ENCODE data around the gene NPAT. TPM values are rescaled to one million over a fixed set of nuclear protein-coding genes. Genes with fewer than 3 reads are reported as not detected.

The NPAT gene
- total and polyA plus RNA-seq, 2 of the 13 experiments (the other 11 are each of a cell fraction or from before 2014, with no cell fraction given), result 4.4 to 11.2 TPM

DNA sequence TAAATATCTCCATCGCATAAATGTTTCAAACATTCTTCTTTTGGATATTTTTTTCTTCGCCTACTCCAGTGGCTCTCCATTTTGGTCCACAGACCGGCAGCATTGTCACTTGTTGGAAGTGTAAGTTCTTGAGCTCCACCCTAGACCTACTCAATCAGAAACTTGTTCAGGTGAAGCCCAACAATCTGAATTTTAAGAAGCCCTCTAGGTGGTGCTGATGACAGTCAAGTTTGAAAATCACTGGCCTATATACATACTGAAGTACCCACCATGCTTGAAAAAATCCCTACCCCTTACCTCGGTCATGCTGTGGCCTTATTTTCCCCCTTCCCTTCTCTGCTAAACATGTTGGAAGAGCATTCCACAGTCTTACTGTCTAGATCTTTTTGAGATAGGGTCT lies 111.3 kb downstream of the NPAT start:
- WGBS (ENCODE audit: low lambda C conversion rate), result 96% methylated on average over 4 of the region's 4 CpGs
- H3K4me1 ChIP-seq (ENCODE audit: insufficient read depth, low read length), result no peaks in the 10 kb centered on the region
- no peaks in the 10 kb centered on the region for H3K79me2 ChIP-seq (ENCODE audit: insufficient read depth, low read length)
- TF ChIP-seq ZNF644 (CRISPR knock-in tag; IDR thresholded peaks at IDR 0.05; ENCODE audit: low read depth) (no peak), NFIB (CRISPR knock-in tag; IDR thresholded peaks at IDR 0.05; ENCODE audit: borderline replicate concordance) (no peak), ZNF44 (CRISPR knock-in tag; IDR thresholded peaks at IDR 0.05) (no peak), SRSF4 (IDR thresholded peaks at IDR 0.05; ENCODE audit: low read depth, low read length, poor library complexity, severe bottlenecking) (no peak)
- TF ChIP-seq, protein P1, sequence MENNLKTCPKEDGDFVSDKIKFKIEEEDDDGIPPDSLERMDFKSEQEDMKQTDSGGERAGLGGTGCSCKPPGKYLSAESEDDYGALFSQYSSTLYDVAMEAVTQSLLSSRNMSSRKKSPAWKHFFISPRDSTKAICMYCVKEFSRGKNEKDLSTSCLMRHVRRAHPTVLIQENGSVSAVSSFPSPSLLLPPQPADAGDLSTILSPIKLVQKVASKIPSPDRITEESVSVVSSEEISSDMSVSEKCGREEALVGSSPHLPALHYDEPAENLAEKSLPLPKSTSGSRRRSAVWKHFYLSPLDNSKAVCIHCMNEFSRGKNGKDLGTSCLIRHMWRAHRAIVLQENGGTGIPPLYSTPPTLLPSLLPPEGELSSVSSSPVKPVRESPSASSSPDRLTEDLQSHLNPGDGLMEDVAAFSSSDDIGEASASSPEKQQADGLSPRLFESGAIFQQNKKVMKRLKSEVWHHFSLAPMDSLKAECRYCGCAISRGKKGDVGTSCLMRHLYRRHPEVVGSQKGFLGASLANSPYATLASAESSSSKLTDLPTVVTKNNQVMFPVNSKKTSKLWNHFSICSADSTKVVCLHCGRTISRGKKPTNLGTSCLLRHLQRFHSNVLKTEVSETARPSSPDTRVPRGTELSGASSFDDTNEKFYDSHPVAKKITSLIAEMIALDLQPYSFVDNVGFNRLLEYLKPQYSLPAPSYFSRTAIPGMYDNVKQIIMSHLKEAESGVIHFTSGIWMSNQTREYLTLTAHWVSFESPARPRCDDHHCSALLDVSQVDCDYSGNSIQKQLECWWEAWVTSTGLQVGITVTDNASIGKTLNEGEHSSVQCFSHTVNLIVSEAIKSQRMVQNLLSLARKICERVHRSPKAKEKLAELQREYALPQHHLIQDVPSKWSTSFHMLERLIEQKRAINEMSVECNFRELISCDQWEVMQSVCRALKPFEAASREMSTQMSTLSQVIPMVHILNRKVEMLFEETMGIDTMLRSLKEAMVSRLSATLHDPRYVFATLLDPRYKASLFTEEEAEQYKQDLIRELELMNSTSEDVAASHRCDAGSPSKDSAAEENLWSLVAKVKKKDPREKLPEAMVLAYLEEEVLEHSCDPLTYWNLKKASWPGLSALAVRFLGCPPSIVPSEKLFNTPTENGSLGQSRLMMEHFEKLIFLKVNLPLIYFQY (CRISPR knock-in tag; IDR thresholded peaks at IDR 0.05; ENCODE audit: borderline replicate concordance), result no peak
- peak; percentile 42 for FAIRE-seq
- no peak overlapping the region for H3K4me2 ChIP-seq (ENCODE audit: low read depth, low read length)
- intact Hi-C loops (cut with micrococcal nuclease; ENCODE audit: unreplicated experiment) (no loop called here), in situ Hi-C loops (cut with HindIII; ENCODE audit: extremely low pct_ligation_motif_present, low pct_unique_long_range_greater_than_20kb) (no loop called here)
- DNase-seq (ENCODE audit: low spot score), result no peak
- no peak overlapping the region for H3K27ac ChIP-seq (ENCODE audit: extremely low read length, insufficient read depth, low read length)
- H3K36me3 ChIP-seq (replicated peaks in 1 of 2; ENCODE audit: control insufficient read depth in 1 of 2, insufficient read depth in 2 of 2, low read length in 2 of 2), result no peaks in the 10 kb centered on the region
- peak; percentile 19; the same call in 1 of the 3 replicates for ATAC-seq
- no peak overlapping the region for H2AFZ ChIP-seq (ENCODE audit: low read length)
- BruUV-seq (replicated peaks), result no TSS peak
- ChIA-PET CTCF (ENCODE audit: low intra/inter-chr PET ratio, low total read pairs) (no interaction called here), POLR2A (no interaction called here)
- H3K9me3 ChIP-seq (ENCODE audit: low read length), result no peaks in the 10 kb centered on the region
- no peak overlapping the region for H3K4me3 ChIP-seq (replicated peaks in 1 of 3; ENCODE audit: insufficient read depth in 1 of 3, low read depth in 2 of 3, low read length in 3 of 3)
- H3K9ac ChIP-seq (ENCODE audit: insufficient read depth, low read depth, low read length), result no peak overlapping the region
- H3K27me3 ChIP-seq (ENCODE audit: control insufficient read depth in 1 of 2, insufficient read depth in 2 of 2, low read length in 2 of 2), result no peaks in the 10 kb centered on the region
- H4K20me1 ChIP-seq (ENCODE audit: insufficient read depth, low read length), result no peaks in the 10 kb centered on the region

Small RNAs within 50 kb of the gene (small RNA-seq; reads per million reads assigned to genes)
- 0 reads per million in 3 experiments for gene RF00019 (ENCODE audit: insufficient read depth in 2 of 3, insufficient read length in 3 of 3, low read depth in 2 of 3, low replicate concordance in 1 of 3)

Other genes with a start within 250 kb of the NPAT start
- 24.7 and 35.5 TPM in 2 replicates for gene CUL5, start 213.7 kb downstream of the NPAT start, total RNA-seq (2016; rRNA removed; fragmentation: Illumina TruSeq; extraction: Trizol)
- 6.0 and 7.0 TPM in 2 replicates for gene CUL5, start 213.7 kb downstream of the NPAT start, polyA plus RNA-seq (2011; rRNA removed)
- 165 and 181 TPM in 2 replicates for gene ACAT1, start 101.1 kb downstream of the NPAT start, total RNA-seq (2016; rRNA removed; fragmentation: Illumina TruSeq; extraction: Trizol)
- gene ACAT1, start 101.1 kb downstream of the NPAT start, polyA plus RNA-seq (2011; rRNA removed), result 61.1 and 103 TPM in 2 replicates
- 61.1 and 71.6 TPM in 2 replicates for gene ATM, start 429 bp upstream of the NPAT start, total RNA-seq (2016; rRNA removed; fragmentation: Illumina TruSeq; extraction: Trizol)
- gene ATM, start 429 bp upstream of the NPAT start, polyA plus RNA-seq (2011; rRNA removed), result 39.5 and 40.0 TPM in 2 replicates
- gene C11orf65, start 244.9 kb upstream of the NPAT start, total RNA-seq (2016; rRNA removed; fragmentation: Illumina TruSeq; extraction: Trizol), result 0.34 and 0.42 TPM in 2 replicates
- gene C11orf65, start 244.9 kb upstream of the NPAT start, polyA plus RNA-seq (2011; rRNA removed), result 0.38 TPM in 1 of 2 replicates, not detected in the other

Measured in HepG2 (cell line).